Neural crest cell (in vitro differentiated cells): ENCODE results near the gene CCL25. TPM values are rescaled to one million over a fixed set of nuclear protein-coding genes. Genes with fewer than 3 reads are reported as not detected.

Source experiments
- DNase-seq: peaks from one replicate; pipeline ENCODE4 v3.0.0; 2021; ENCODE audit warnings: low read depth, mixed read lengths, low spot score
- H3K27ac Mint-ChIP-seq: one replicate; pipeline ENCODE4 v1.8.0; 2021; ENCODE audit warnings: mild to moderate bottlenecking, mixed read lengths; ENCODE audit not compliant: unreplicated experiment
- H3K27me3 Mint-ChIP-seq: 2 replicates; pipeline ENCODE4 v1.8.0; 2021; ENCODE audit warnings: low read depth, mild to moderate bottlenecking, mixed read lengths
- H3K36me3 Mint-ChIP-seq: 2 replicates; pipeline ENCODE4 v1.8.0; 2021; ENCODE audit warnings: low read depth, mild to moderate bottlenecking, mixed read lengths
- H3K4me1 Mint-ChIP-seq: 2 replicates; pipeline ENCODE4 v1.8.0; 2021; ENCODE audit warnings: mixed read lengths
- H3K4me3 Mint-ChIP-seq: one replicate; pipeline ENCODE4 v1.8.0; 2021; ENCODE audit warnings: mild to moderate bottlenecking, mixed read lengths
- H3K9me3 Mint-ChIP-seq: 2 replicates; pipeline ENCODE4 v1.8.0; 2021; ENCODE audit warnings: mixed read lengths
- total RNA-seq: library from RNA; stranded (reverse); gene quantifications from 2 replicates; pipeline ENCODE4 v1.2.1, GENCODE V29; 2021
- TF ChIP-seq, protein P1 (sequence below): fragments of 200-600 bp; sonication (generic); conservative IDR thresholded peaks from 2 replicates; pipeline ENCODE4 v1.5.0; 2021; ENCODE audit warnings: antibody characterized with exemption, mild to moderate bottlenecking

Gene CCL25
- total RNA-seq, 1 donor from 2014 or later: not detected

DNA sequence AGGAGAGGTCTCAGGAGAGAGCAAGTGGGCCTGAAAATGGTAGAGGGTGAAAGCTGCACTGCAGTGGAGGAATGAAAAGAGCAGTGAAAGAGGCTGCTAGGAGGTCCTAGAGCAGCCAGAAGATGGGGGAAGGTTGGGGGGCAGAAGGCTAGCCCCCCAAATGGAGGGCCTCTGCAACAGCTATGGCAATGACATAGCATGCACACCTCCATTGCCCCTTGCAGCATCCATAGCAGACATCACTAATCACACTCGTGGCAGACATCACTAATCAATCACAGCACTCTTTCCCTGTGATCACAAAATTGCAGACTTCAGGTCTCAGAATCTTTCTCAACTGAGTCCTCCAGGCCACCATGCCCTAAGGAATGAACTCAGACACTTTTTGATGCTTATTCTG is 21.9 kb downstream of the CCL25 start:
- no peak overlapping the region for H3K27ac Mint-ChIP-seq
- peaks cover 11% of the 10 kb centered on the region for H3K36me3 Mint-ChIP-seq
- H3K27me3 Mint-ChIP-seq: no peaks in the 10 kb centered on the region
- H3K9me3 Mint-ChIP-seq: peaks cover 9% of the 10 kb centered on the region
- TF ChIP-seq, protein P1, sequence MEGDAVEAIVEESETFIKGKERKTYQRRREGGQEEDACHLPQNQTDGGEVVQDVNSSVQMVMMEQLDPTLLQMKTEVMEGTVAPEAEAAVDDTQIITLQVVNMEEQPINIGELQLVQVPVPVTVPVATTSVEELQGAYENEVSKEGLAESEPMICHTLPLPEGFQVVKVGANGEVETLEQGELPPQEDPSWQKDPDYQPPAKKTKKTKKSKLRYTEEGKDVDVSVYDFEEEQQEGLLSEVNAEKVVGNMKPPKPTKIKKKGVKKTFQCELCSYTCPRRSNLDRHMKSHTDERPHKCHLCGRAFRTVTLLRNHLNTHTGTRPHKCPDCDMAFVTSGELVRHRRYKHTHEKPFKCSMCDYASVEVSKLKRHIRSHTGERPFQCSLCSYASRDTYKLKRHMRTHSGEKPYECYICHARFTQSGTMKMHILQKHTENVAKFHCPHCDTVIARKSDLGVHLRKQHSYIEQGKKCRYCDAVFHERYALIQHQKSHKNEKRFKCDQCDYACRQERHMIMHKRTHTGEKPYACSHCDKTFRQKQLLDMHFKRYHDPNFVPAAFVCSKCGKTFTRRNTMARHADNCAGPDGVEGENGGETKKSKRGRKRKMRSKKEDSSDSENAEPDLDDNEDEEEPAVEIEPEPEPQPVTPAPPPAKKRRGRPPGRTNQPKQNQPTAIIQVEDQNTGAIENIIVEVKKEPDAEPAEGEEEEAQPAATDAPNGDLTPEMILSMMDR: no peak
- DNase-seq: no peak
- H3K4me3 Mint-ChIP-seq: no peak overlapping the region
- H3K4me1 Mint-ChIP-seq: peaks cover 17% of the 10 kb centered on the region

DNA sequence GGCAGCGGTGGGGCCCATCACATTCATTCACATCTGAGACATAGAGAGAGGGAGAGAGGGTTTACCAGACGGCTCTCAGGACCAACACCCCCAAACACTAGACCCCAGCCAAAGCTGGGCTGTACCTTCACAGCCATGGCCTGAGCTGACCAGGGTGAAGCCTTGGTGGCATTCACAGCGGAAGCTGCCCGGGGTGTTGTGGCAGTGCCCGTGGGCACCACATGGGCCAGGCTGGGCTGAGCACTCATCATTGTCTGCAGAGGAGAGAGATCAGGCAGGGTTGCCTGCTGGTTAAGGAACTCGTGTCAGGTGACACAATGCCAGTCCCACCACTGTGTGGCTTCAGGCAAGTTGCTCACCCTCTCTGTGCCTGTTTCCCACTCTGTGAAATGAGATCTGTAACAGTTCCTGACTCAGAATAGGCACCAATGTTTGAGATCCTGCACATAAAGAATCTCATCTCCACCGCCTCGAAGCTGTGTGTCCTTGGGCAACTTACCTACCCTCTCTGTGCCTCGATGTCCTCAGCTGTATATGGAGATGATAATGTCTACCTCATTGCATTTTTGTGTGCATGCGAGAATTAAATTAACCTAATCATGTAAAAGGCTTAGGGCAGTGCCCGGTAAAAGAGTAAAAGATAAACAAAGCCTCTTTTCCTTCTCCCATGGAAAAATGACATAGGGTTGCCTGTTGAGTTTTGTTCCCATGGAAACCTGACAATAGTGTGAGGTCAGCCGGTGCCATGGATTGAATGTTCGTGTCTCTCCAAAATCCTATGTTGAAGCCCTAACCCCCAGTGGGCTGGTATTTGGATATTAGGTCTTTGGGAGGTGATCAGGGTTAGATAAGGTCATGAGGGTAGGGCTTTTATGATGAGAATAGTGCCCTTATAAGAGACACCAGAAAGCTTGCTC is 22.9 kb downstream of the CCL25 start:
- Mint-ChIP-seq H3K4me3 (no peak overlapping the region), H3K36me3 (peaks cover 7% of the 10 kb centered on the region), H3K4me1 (peaks cover 17% of the 10 kb centered on the region), H3K27me3 (no peaks in the 10 kb centered on the region), H3K9me3 (peaks cover 4% of the 10 kb centered on the region), H3K27ac (no peak overlapping the region)
- TF ChIP-seq, protein P1: no peak
- DNase-seq: no peak

DNA sequence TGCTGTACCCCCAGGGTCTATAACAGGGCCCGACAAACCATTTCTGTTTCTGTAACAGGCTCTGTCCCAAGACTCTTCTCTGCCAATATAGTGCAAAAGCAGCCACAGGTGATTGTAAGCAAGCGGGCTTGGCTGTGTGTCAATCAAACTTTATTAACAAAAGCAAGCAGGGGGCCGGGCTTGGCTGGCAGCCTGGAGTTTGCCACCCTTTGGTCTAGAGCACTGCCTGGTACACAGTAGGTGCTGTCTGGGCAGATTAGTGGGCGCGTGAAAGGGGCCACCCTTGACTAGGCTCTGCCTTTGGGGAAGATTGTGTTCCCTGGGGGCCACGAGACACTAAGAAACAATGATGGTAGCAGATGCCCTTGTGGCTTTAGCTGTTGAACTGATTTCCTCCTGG is 27.4 kb downstream of the CCL25 start:
- Mint-ChIP-seq H3K4me3 (no peak overlapping the region), H3K9me3 (no peaks in the 10 kb centered on the region), H3K4me1 (peaks cover 13% of the 10 kb centered on the region), H3K27ac (no peak overlapping the region), H3K36me3 (no peaks in the 10 kb centered on the region), H3K27me3 (no peaks in the 10 kb centered on the region)
- TF ChIP-seq, protein P1: no peak
- no peak for DNase-seq

DNA sequence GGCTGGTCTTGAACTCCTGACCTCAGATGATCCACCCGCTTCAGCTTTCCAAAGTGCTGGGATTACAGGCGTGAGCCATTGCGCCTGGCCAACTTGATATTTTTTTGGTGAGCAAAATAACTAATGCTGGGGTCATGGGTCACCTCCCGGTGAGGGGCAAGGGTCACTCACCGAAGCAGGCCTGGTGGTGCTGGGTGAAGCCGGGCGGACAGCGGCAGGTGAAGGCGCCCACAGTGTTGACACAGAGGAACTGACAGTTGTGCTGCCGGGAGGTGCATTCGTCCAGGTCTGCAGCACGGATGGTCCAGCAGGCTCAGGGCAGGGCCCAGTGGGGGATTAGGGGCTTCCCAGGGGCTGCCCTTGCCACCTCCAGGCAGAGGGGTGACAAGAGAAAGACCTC is 28.3 kb downstream of the CCL25 start:
- H3K36me3 Mint-ChIP-seq: no peaks in the 10 kb centered on the region
- no peaks in the 10 kb centered on the region for H3K9me3 Mint-ChIP-seq
- no peak overlapping the region for H3K27ac Mint-ChIP-seq
- DNase-seq: no peak
- peaks cover 13% of the 10 kb centered on the region for H3K4me1 Mint-ChIP-seq
- TF ChIP-seq, protein P1: no peak
- no peaks in the 10 kb centered on the region for H3K27me3 Mint-ChIP-seq
- H3K4me3 Mint-ChIP-seq: no peak overlapping the region

DNA sequence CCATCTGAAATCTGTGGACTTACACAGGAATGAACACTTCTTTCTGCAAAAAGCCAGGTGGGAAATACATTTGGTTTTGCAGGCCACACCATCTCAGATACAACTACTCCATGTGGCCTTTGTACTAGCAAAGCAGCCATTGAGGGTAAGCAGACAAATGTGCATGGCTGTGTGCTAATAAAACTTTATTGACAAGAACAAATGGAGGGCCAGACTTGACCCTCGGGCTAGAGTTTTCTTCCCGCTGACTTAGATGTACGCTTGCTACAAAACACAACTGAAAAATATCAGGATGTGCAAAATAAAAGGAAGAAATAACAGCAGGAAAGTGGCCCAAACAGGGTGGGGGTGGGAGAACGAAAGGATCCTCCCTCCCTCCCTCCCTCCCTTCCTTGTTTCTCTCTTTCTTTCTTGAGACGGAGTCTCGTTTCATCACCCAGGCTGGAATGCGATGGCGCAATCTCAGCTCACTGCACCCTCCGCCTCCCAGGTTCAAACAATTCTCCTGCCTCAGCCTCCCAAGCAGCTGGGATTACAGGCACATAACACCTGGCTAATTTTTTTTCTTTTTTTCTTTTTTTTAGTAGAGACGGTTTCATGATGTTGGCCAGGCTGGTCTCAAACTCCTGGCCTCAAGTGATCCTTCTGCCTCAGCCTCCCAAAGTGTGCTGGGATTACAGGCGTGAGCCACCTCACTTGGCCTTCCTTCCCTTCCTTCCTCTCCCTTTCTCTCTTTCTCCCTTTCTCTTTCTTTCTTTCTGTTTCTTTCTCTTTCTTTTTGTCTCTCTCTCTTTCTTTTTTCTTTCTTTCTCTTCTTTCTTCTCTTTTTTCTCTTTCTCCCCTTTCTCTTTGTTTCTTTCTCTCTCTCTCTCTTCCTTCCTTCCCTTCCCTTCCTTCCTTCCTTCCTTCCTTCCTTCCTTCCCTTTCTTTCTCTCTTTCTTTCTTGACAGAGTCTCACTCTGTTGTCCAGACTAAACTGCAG is 29.3 kb downstream of the CCL25 start:
- H3K4me1 Mint-ChIP-seq: peaks cover 10% of the 10 kb centered on the region
- DNase-seq: no peak
- no peak overlapping the region for H3K27ac Mint-ChIP-seq
- TF ChIP-seq, protein P1: no peak
- no peaks in the 10 kb centered on the region for H3K9me3 Mint-ChIP-seq
- H3K27me3 Mint-ChIP-seq: no peaks in the 10 kb centered on the region
- H3K36me3 Mint-ChIP-seq: no peaks in the 10 kb centered on the region
- H3K4me3 Mint-ChIP-seq: no peak overlapping the region
